ENCODE measurements around the gene ICA1L. TPM values are rescaled to one million over a fixed set of nuclear protein-coding genes. Genes with fewer than 3 reads are reported as not detected.

ICA1L gene
- total and polyA plus RNA-seq, 2 of the 4 experiments (the other 2 are of a cell fraction) = 1.7 to 1.8 TPM

DNA sequence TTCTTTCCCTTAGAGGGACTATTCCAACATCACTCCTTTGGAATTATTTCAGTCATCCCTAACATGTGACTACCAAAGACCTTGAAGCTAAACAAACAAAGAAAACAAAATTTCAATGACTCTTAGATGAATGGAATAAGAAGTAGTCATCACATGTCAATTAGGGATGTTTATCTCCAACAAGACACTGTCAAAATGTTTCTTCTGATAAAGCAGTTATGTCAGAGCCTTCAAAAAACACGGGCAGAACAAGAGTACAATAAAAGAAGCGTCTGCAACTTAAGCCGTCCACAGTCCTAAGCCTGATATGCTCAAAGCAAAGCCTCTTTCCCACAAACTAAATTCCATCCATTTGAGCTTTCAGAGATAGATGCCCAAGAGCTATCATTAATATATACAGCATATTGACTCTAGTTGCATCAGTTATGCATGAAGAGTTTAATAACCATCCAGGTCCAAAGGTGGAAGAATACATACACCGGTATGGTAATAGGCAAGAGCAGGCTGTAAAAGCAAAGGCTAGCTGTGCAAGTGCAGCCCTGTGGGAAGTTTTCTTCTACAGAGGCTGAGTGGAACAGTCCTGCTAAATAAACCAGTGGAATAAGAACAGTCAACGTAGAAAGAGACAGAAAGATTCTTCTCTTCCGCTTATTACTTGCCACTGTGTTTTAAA lies 98.1 kb downstream of the ICA1L start:
- Histone ChIP-seq H4K91ac (ENCODE audit: insufficient read depth, low read depth, low read length) (no peak overlapping the region), H3K4me1 (ENCODE audit: control insufficient read depth, insufficient read depth, low read length) (0 out of 2 replicates have a peak, but pooled peaks cover 1% of the 10 kb centered on the region), H3K18ac (ENCODE audit: low read depth, low read length) (no peak overlapping the region), H2BK15ac (ENCODE audit: low read depth, low read length) (no peak overlapping the region), H4K20me1 (ENCODE audit: insufficient read depth, low read length) (no peaks in the 10 kb centered on the region), H3K27me3 (ENCODE audit: control insufficient read depth, insufficient read depth, low read length) (no peaks in the 10 kb centered on the region), H2AFZ (replicated peaks; ENCODE audit: low read length, poor library complexity) (no peak overlapping the region), H2BK20ac (ENCODE audit: low read depth, low read length) (no peak overlapping the region), H2BK5ac (ENCODE audit: low read depth, low read length, poor library complexity, severe bottlenecking) (no peak overlapping the region), H3K56ac (ENCODE audit: extremely low read depth, insufficient read depth, low read length) (no peak overlapping the region), H3K23ac (ENCODE audit: low read depth, low read length) (no peak overlapping the region), H3K4me3 (ENCODE audit: insufficient read depth, low read depth, low read length) (no peak overlapping the region), H3K4me2 (ENCODE audit: low read depth, low read length) (no peak overlapping the region), H3K9me1 (ENCODE audit: insufficient read depth, low read length) (no peaks in the 10 kb centered on the region), H3K36me3 (ENCODE audit: control insufficient read depth, insufficient read depth, low read length) (0 out of 2 replicates have a peak, but pooled peaks cover 1% of the 10 kb centered on the region), H2BK120ac (ENCODE audit: low read depth, low read length) (no peak overlapping the region), H4K5ac (ENCODE audit: low read depth, low read length) (no peak overlapping the region), H3K9ac (ENCODE audit: low read depth, low read length) (no peak overlapping the region), H3K79me1 (ENCODE audit: low read depth in 1 of 2, low read length in 2 of 2) (no peaks in the 10 kb centered on the region), H3K9me3 (ENCODE audit: control insufficient read depth, insufficient read depth, low read length) (no peaks in the 10 kb centered on the region), H3K14ac (replicated peaks; ENCODE audit: low read depth, low read length) (no peak overlapping the region), H2AK5ac (ENCODE audit: low read depth, low read length) (no peak overlapping the region), H4K8ac (ENCODE audit: low read depth in 2 of 2, low read length in 2 of 2) (no peak overlapping the region), H2AK9ac (replicated peaks; ENCODE audit: low read depth, low read length, poor library complexity) (no peak overlapping the region), H3K4ac (ENCODE audit: low read depth, low read length) (no peak overlapping the region), H3K27ac (ENCODE audit: insufficient read depth, low read length) (no peak overlapping the region)
- dilution Hi-C loops (cut with HindIII; ENCODE audit: low sequenced_read_pairs, unreplicated experiment) (no loop called here), intact Hi-C loops (cut with micrococcal nuclease) (no loop called here), in situ Hi-C loops (cut with MboI; ENCODE audit: low sequenced_read_pairs) (no loop called here)
- no TSS peak for BruUV-seq (replicated peaks)
- no peak for ATAC-seq (ENCODE audit: low read depth)
- CTCF ChIA-PET = no interaction called here
- POLR2A ChIA-PET (ENCODE audit: unreplicated experiment) = no interaction called here
- no peak for DNase-seq
- WGBS, 2 experiments (ENCODE audit: extremely low coverage in 2 of 2, insufficient read length in 1 of 2) = no CpG with 5 or more reads among the region's 6 CpGs
- TF ChIP-seq, protein P1, sequence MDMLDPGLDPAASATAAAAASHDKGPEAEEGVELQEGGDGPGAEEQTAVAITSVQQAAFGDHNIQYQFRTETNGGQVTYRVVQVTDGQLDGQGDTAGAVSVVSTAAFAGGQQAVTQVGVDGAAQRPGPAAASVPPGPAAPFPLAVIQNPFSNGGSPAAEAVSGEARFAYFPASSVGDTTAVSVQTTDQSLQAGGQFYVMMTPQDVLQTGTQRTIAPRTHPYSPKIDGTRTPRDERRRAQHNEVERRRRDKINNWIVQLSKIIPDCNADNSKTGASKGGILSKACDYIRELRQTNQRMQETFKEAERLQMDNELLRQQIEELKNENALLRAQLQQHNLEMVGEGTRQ (IDR thresholded peaks at IDR 0.05; ENCODE audit: low read depth, low read length) = no peak
- no peak for TF ChIP-seq POLR2A (IDR thresholded peaks at IDR 0.05; ENCODE audit: low read depth, low read length)
- TF ChIP-seq, protein P2, sequence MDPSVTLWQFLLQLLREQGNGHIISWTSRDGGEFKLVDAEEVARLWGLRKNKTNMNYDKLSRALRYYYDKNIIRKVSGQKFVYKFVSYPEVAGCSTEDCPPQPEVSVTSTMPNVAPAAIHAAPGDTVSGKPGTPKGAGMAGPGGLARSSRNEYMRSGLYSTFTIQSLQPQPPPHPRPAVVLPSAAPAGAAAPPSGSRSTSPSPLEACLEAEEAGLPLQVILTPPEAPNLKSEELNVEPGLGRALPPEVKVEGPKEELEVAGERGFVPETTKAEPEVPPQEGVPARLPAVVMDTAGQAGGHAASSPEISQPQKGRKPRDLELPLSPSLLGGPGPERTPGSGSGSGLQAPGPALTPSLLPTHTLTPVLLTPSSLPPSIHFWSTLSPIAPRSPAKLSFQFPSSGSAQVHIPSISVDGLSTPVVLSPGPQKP (IDR thresholded peaks at IDR 0.05; ENCODE audit: borderline replicate concordance, low read depth, low read length) = no peak
- no peak for TF ChIP-seq RCOR1 (IDR thresholded peaks at IDR 0.05; ENCODE audit: insufficient replicate concordance, low read length)
- no peak for TF ChIP-seq MAFK (IDR thresholded peaks at IDR 0.05; ENCODE audit: low read depth, low read length)
- no peak for TF ChIP-seq MXI1 (IDR thresholded peaks at IDR 0.05; ENCODE audit: borderline replicate concordance, low read depth, low read length)
- TF ChIP-seq RFX5 (IDR thresholded peaks at IDR 0.05; ENCODE audit: low read depth, low read length) = no peak
- no peak for TF ChIP-seq CHD1 (IDR thresholded peaks at IDR 0.05; ENCODE audit: low read depth, low read length)

Measured in IMR-90 (cell line).